OCI-LY7 (cell line): ENCODE measurements around the gene ZNF799. TPM values are rescaled to one million over a fixed set of nuclear protein-coding genes. Genes with fewer than 3 reads are reported as not detected.
"Not testable (repeated sequence)": the region's sequence is repeated elsewhere in the genome, so short reads cannot be mapped to it uniquely, and the experiment has no call there.

Experiments used
- BruUV-seq: library from RNA; stranded (reverse); fragments of 400-500 nt; replicated peaks from 2 replicates; lab custom pipeline; 2021; lab: Mats Ljungman, UMichigan
- CTCF ChIA-PET: fragments of 300-600 bp; sonication (Branson Sonifier 250); formaldehyde crosslinking; loops from one replicate; lab custom pipeline; 2022; ENCODE audit warnings: antibody characterized with exemption; ENCODE audit not compliant: unreplicated experiment; lab: Charles Lee
- POLR2A ChIA-PET: fragments of 300-600 bp; sonication (Branson Sonifier 250); formaldehyde crosslinking; loops from one replicate; lab custom pipeline; 2022; ENCODE audit warnings: antibody characterized with exemption; lab: Charles Lee
- DNase-seq: peaks from one replicate; pipeline ENCODE4 v3.0.0-alpha.2; 2015; ENCODE audit warnings: low spot score
- H2AFZ ChIP-seq: fragments of 200-600 bp; sonication (generic), shearing (Covaris generic); 2 replicates; pipeline ENCODE4 v1.6.1; 2014; ENCODE audit warnings: mild to moderate bottlenecking, antibody characterized with exemption, low read length, moderate library complexity
- H3K27ac ChIP-seq: fragments of 200-600 bp; sonication (generic); 2 replicates; pipeline ENCODE4 v1.5.1; 2014; ENCODE audit warnings: mixed run types, low read depth, mild to moderate bottlenecking, moderate library complexity, low read length, inconsistent platforms; ENCODE audit not compliant: poor library complexity, severe bottlenecking
- H3K36me3 ChIP-seq: fragments of 200-600 bp; sonication (generic); 2 replicates; pipeline ENCODE4 v1.6.1; 2014; ENCODE audit warnings: mild to moderate bottlenecking, antibody characterized with exemption, low read length, moderate library complexity, mixed read lengths; ENCODE audit not compliant: insufficient read depth
- H3K4me1 ChIP-seq: fragments of 200-600 bp; sonication (generic); 2 replicates; pipeline ENCODE4 v1.5.1; 2014; ENCODE audit warnings: mild to moderate bottlenecking, low read length; ENCODE audit not compliant: insufficient read depth, poor library complexity, severe bottlenecking
- H3K4me2 ChIP-seq: fragments of 200-600 bp; sonication (generic); 2 replicates; pipeline ENCODE4 v1.6.1; 2014; ENCODE audit warnings: mild to moderate bottlenecking, low read length
- H3K4me3 ChIP-seq: fragments of 200-600 bp; sonication (generic); 2 replicates; pipeline ENCODE4 v1.5.1; 2014; ENCODE audit warnings: mild to moderate bottlenecking, low read depth, low read length; ENCODE audit not compliant: poor library complexity, severe bottlenecking
- H3K79me2 ChIP-seq: fragments of 200-600 bp; sonication (generic); 2 replicates; pipeline ENCODE4 v1.6.1; 2016; ENCODE audit warnings: low read depth, mild to moderate bottlenecking, low read length, moderate library complexity, mixed read lengths; ENCODE audit not compliant: insufficient read depth
- H3K9me2 ChIP-seq: fragments of 200-600 bp; sonication (generic); 2 replicates; pipeline ENCODE4 v1.6.1; 2016; ENCODE audit warnings: mild to moderate bottlenecking, low read length, mixed read lengths; ENCODE audit not compliant: insufficient read depth
- H3K9me3 ChIP-seq: fragments of 200-600 bp; sonication (generic); 2 replicates; pipeline ENCODE4 v1.6.1; 2014; ENCODE audit warnings: mild to moderate bottlenecking, mixed run types, low read length, mixed read lengths
- H4K20me1 ChIP-seq: fragments of 200-600 bp; sonication (generic); 2 replicates; pipeline ENCODE4 v1.6.1; 2014; ENCODE audit warnings: mild to moderate bottlenecking, antibody characterized with exemption, low read length, moderate library complexity, mixed read lengths; ENCODE audit not compliant: insufficient read depth
- CTCF ChIP-seq: fragments of 200-600 bp; sonication (generic); conservative IDR thresholded peaks from 2 replicates; pipeline ENCODE4 v1.5.1; 2014; ENCODE audit warnings: mild to moderate bottlenecking, antibody characterized with exemption, low read length, moderate library complexity, mixed read lengths
- EZH2phosphoT487 ChIP-seq: fragments of 200-600 bp; sonication (generic); IDR thresholded peaks from 2 replicates; pipeline ENCODE4 v1.6.1; 2018; ENCODE audit warnings: low read depth, borderline replicate concordance, mild to moderate bottlenecking, mixed run types, antibody characterized with exemption, low read length, moderate library complexity, mixed read lengths
- intact Hi-C: fragments of 100-400 bp; cut with micrococcal nuclease; formaldehyde crosslinking; loops from one replicate; pipeline ENCODE4 v1.10.0; 2022; ENCODE audit not compliant: unreplicated experiment
- total RNA-seq, 2 experiments: library from RNA; depleted of rRNA in 1 of 2; stranded (reverse); fragments of >200 nt in 1 of 2; shearing (Covaris generic) in 1 of 2; gene quantifications; 2 replicates each; pipeline ENCODE4 v1.2.3, GENCODE V29; 2014 to 2022

Gene ZNF799
- total RNA-seq, 2 experiments from 2014 or later, result 6.2 to 8.1 TPM

GRCh38 chr19:12448808-12449207 is 47.7 kb upstream of the ZNF799 start:
- POLR2A ChIA-PET, result no interaction called here
- no peak overlapping the region for H3K4me2 ChIP-seq

GRCh38 chr19:12440541-12441316 is 39.7 kb upstream of the ZNF799 start, which contains the start of gene ZNF443:
Gene ZNF443, minus strand, starts transcription at chr19:12441021. Its CDS starts 107 bp downstream, at chr19:12440914.
- Histone ChIP-seq H2AFZ (peak within 1 kb of the TSS; percentile 55; the same call in 1 of the 2 replicates), H3K9me2 (no peaks in the 10 kb centered on the region), H3K79me2 (no peaks in the 10 kb centered on the region), H3K36me3 (no peaks in the 10 kb centered on the region), H3K4me3 (peak within 1 kb of the TSS; percentile 77), H3K4me2 (peak within 1 kb of the TSS; percentile 100), H3K27ac (peak within 1 kb of the TSS; percentile 31), H4K20me1 (no peaks in the 10 kb centered on the region), H3K4me1 (peaks cover 3% of the 10 kb centered on the region), H3K9me3 (no peaks in the 10 kb centered on the region; the same call in 1 of the 2 replicates)
- POLR2A ChIA-PET, result interaction anchor here (0.5 kb wide), 1 partner anchor 15 kb away, joined by 3 read pairs; no protein-coding TSS in a partner anchor
- BruUV-seq, result no TSS peak
- intact Hi-C loops, result loop anchor here (2.0 to 5.0 kb wide), 2 partner anchors 38 to 54 kb away; partner anchors contain the start of gene ZNF799
- DNase-seq, result peak; percentile 98
- TF ChIP-seq CTCF (0 out of 2 replicates have a peak, but pooled peaks have one; percentile 29), EZH2phosphoT487 (no peak)
- CTCF ChIA-PET, result no interaction called here

More at GRCh38 chr19:12448808-12449207, 47.7 kb upstream of the ZNF799 start:
- H3K9me3 ChIP-seq, result no peaks in the 10 kb centered on the region
- CTCF ChIA-PET, result no interaction called here
- H3K79me2 ChIP-seq, result no peaks in the 10 kb centered on the region
- TF ChIP-seq CTCF (no peak), EZH2phosphoT487 (no peak)
- H2AFZ ChIP-seq, result no peak overlapping the region
- H3K36me3 ChIP-seq, result no peaks in the 10 kb centered on the region
- H3K4me3 ChIP-seq, result no peak overlapping the region
- intact Hi-C loops, result no loop called here
- no TSS peak for BruUV-seq
- no peaks in the 10 kb centered on the region for H3K4me1 ChIP-seq
- no peak overlapping the region for H3K27ac ChIP-seq
- H4K20me1 ChIP-seq, result no peaks in the 10 kb centered on the region
- DNase-seq, result no peak
- H3K9me2 ChIP-seq, result no peaks in the 10 kb centered on the region

DNA sequence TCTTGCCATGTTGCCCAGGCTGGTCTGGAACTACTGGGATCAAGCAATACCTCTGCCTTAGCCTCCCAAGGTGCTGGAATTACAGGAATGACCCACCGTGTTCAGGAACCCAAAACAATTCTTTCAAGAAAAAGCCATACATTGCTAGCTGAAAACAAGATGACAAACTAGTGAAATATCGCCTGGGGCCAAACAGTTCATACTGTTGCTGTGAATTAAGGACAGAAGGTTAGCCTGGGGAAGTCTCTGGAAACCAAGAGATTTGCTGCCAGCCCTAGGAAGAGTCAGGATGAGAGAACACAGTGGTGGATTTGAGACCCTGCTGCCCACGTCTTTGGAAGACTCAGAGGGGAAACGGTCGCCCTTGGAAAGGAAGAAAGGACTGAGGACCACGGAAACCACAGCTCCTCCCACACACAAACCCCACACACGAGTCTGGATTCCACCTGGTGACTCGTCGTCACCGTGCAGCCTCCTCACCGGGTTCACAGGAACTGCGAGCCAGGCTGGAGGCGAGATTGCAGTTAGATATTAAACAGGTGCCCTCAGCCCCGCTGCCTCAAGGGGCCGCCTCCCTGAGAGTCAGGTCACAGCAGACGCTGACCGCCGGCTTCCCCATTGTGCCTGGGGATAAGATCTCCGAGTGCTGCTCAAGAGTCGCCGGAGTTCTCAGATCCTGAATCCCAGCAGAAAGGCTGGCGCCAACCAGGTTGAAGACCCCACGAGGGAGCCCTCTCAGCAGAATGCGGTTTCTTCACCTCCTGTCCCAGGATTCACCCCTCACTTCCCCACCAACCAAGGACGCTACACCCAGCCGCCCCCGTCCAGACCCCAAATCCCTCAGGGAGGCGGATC is 38.8 kb upstream of the ZNF799 start:
- BruUV-seq, CTCF ChIA-PET, H3K79me2 ChIP-seq, H3K36me3 ChIP-seq, H3K9me2 ChIP-seq, H4K20me1 ChIP-seq, H3K9me3 ChIP-seq, H3K27ac ChIP-seq, POLR2A ChIA-PET, H3K4me1 ChIP-seq: not testable (repeated sequence)
- Histone ChIP-seq H3K4me2 (peak overlapping the region; percentile 100), H3K4me3 (peak overlapping the region; percentile 77), H2AFZ (peak overlapping the region; percentile 55; the same call in 1 of the 2 replicates)
- DNase-seq, result peak; percentile 23
- intact Hi-C loops, result loop anchor here (2.0 to 5.0 kb wide), 2 partner anchors 38 to 55 kb away; partner anchors contain the start of gene ZNF799

- BruUV-seq, intact Hi-C loops, H3K9me2 ChIP-seq: not testable (repeated sequence)
Measured at GRCh38 chr19:12430726-12431299, 29.7 kb upstream of the ZNF799 start.

More at GRCh38 chr19:12430726-12431299, 29.7 kb upstream of the ZNF799 start:
- DNase-seq, H4K20me1 ChIP-seq, H3K4me3 ChIP-seq, CTCF ChIA-PET, H3K4me1 ChIP-seq, H3K4me2 ChIP-seq, H3K79me2 ChIP-seq, H3K27ac ChIP-seq, H3K36me3 ChIP-seq, H3K9me3 ChIP-seq, POLR2A ChIA-PET, H2AFZ ChIP-seq: not testable (repeated sequence)
